ENCODE measurements around the gene RAB11FIP2. TPM values are rescaled to one million over a fixed set of nuclear protein-coding genes. Genes with fewer than 3 reads are reported as not detected.
A peak's percentile ranks its signal among the peaks of the same experiment; 100 is the strongest.

The RAB11FIP2 gene
- total and polyA plus RNA-seq, 7 donors, result 1.4 to 166 (median 40.3) TPM

DNA sequence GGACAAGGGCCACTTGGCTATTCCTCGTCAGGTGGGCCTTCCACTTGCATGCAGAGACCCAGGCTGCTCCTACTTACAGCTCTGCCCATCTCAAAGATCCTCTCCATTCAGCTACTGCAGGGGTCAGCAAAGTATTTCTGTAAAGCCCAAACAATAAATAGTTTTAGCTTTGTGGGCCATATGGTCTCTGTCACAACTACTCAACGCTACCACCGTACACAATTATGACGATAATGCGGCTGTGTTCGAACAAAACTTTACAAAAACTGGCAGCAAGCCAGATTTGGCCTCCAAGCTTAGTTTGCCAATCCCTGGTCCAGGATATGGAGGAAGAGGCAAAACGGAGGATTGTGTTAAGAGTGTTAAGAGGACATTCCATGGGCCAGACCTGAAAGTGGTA is 12.8 kb downstream of the RAB11FIP2 start:
- Histone ChIP-seq H3K36me3 (peaks cover 0 to 13% (median 0%) of the 10 kb centered on the region in 4 donors), H3K4me1 (peaks cover 0 to 45% (median 30%) of the 10 kb centered on the region in 4 donors), H3K4me3 (no peak overlapping the region), H3K27ac (no peak overlapping the region), H3K27me3 (no peaks in the 10 kb centered on the region), H3K9me3 (no peaks in the 10 kb centered on the region)
- TF ChIP-seq POLR2AphosphoS5 (IDR thresholded peaks at IDR 0.05) (peak in 1 of 4 donors; percentile 15), EP300 (IDR thresholded peaks at IDR 0.05) (no peak)
- 76% methylated on average over 7 of the region's 7 CpGs for WGBS, 2 donors
- no peak for DNase-seq
- intact Hi-C loops (cut with DNase I), result no loop called here

- H3K36me3 ChIP-seq, result peaks cover 0 to 13% (median 0%) of the 10 kb centered on the region in 4 donors
- no peak overlapping the region for H3K27ac ChIP-seq
- TF ChIP-seq POLR2AphosphoS5 (IDR thresholded peaks at IDR 0.05) (no peak), POLR2A (IDR thresholded peaks at IDR 0.05) (no peak), EP300 (IDR thresholded peaks at IDR 0.05) (no peak)
- intact Hi-C loops (cut with DNase I), result no loop called here
- H3K9me3 ChIP-seq, result no peaks in the 10 kb centered on the region
- no peak overlapping the region for H3K4me3 ChIP-seq
- H3K4me1 ChIP-seq, result peaks cover 0 to 45% (median 30%) of the 10 kb centered on the region in 4 donors
- 96% methylated on average over 4 of the region's 4 CpGs for WGBS, 2 donors
- DNase-seq, result no peak
- no peaks in the 10 kb centered on the region for H3K27me3 ChIP-seq
Measured at GRCh38 chr10:118032564-118032963, 14.2 kb downstream of the RAB11FIP2 start.

DNA sequence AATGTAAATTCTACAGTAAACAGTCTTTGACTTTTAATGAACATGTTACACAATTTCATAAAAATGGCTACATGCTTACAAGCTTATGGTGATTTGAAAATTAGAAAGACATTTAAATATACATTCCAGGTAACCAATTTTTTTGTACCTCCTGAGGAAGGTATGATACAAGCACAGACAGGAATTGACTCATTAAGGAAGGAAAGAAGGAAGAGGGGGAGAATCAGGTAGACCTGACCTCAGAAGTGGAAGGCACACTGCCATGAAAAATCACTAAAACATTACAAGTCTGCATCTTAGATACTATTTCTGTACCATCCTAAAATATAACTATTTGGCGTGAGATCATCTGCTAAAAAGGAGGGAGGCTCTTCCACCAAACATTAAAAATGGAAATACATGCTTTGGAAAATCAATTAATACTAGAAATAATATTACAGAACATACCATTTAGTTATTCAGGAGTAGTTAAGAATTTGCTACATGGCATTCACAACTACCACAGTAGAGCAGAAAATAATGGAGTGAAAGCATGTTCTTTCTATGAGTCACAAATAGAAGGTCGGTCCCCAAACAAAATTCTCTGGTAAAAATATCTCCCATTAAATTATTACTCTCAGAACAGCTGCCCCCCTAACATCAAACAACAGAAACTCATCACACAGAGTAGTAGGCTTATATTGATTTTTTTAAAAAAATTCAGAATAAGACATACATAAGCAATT is 15.2 kb downstream of the RAB11FIP2 start:
- no peaks in the 10 kb centered on the region for H3K27me3 ChIP-seq
- DNase-seq, result no peak
- H3K4me1 ChIP-seq, result peaks cover 0 to 39% (median 26%) of the 10 kb centered on the region in 4 donors
- H3K4me3 ChIP-seq, result no peak overlapping the region
- WGBS, 2 donors, result 93 to 95% methylated on average over 2 of the region's 2 CpGs
- H3K9me3 ChIP-seq, result no peaks in the 10 kb centered on the region
- no peak overlapping the region for H3K27ac ChIP-seq
- TF ChIP-seq, protein P1, sequence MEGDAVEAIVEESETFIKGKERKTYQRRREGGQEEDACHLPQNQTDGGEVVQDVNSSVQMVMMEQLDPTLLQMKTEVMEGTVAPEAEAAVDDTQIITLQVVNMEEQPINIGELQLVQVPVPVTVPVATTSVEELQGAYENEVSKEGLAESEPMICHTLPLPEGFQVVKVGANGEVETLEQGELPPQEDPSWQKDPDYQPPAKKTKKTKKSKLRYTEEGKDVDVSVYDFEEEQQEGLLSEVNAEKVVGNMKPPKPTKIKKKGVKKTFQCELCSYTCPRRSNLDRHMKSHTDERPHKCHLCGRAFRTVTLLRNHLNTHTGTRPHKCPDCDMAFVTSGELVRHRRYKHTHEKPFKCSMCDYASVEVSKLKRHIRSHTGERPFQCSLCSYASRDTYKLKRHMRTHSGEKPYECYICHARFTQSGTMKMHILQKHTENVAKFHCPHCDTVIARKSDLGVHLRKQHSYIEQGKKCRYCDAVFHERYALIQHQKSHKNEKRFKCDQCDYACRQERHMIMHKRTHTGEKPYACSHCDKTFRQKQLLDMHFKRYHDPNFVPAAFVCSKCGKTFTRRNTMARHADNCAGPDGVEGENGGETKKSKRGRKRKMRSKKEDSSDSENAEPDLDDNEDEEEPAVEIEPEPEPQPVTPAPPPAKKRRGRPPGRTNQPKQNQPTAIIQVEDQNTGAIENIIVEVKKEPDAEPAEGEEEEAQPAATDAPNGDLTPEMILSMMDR (IDR thresholded peaks at IDR 0.05), result no peak
- TF ChIP-seq POLR2AphosphoS5 (IDR thresholded peaks at IDR 0.05) (no peak), POLR2A (IDR thresholded peaks at IDR 0.05) (no peak), EP300 (IDR thresholded peaks at IDR 0.05) (no peak)
- intact Hi-C loops (cut with DNase I), result no loop called here
- H3K36me3 ChIP-seq, result peaks cover 0 to 13% (median 0%) of the 10 kb centered on the region in 4 donors

- intact Hi-C loops (cut with DNase I), result no loop called here
- H3K4me1 ChIP-seq, result peaks cover 0 to 14% (median 9%) of the 10 kb centered on the region in 4 donors
Measured at GRCh38 chr10:118028619-118029018, 18.1 kb downstream of the RAB11FIP2 start.

DNA sequence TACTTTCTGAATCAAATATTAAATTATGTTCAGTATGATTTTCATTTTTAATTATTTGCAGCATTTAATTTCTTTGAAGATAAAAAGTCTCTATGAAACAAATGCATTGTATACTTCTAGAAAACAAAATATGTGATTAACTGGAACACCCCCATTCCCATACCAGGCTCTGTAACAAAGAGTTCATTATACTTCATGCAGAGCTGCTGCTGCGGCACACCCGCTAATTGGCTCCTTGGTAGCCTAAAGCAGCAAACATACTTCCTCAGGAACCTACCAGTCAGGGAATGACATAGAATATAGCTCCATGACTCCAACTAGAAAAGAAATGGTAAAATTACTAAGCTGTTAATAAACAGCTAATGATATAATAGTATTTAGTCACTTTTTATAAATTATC is 19.3 kb downstream of the RAB11FIP2 start:
- 91 to 97% methylated on average over 2 of the region's 2 CpGs for WGBS, 2 donors
- Histone ChIP-seq H3K4me1 (peaks cover 0 to 13% (median 9%) of the 10 kb centered on the region in 4 donors), H3K36me3 (peaks cover 0 to 3% (median 0%) of the 10 kb centered on the region in 4 donors), H3K4me3 (no peak overlapping the region), H3K27me3 (no peaks in the 10 kb centered on the region), H3K27ac (no peak overlapping the region), H3K9me3 (no peaks in the 10 kb centered on the region)
- TF ChIP-seq POLR2A (IDR thresholded peaks at IDR 0.05), result no peak
- TF ChIP-seq, protein P1 (IDR thresholded peaks at IDR 0.05), result no peak
- no peak for TF ChIP-seq POLR2AphosphoS5 (IDR thresholded peaks at IDR 0.05)
- TF ChIP-seq EP300 (IDR thresholded peaks at IDR 0.05), result no peak
- DNase-seq, result no peak
- intact Hi-C loops (cut with DNase I), result no loop called here

More at GRCh38 chr10:118028619-118029018, 18.1 kb downstream of the RAB11FIP2 start:
- Histone ChIP-seq H3K36me3 (peaks cover 0 to 9% (median 0%) of the 10 kb centered on the region in 4 donors), H3K4me3 (no peak overlapping the region), H3K9me3 (no peaks in the 10 kb centered on the region), H3K27ac (no peak overlapping the region), H3K27me3 (no peaks in the 10 kb centered on the region)
- TF ChIP-seq POLR2AphosphoS5 (IDR thresholded peaks at IDR 0.05), result no peak
- TF ChIP-seq EP300 (IDR thresholded peaks at IDR 0.05), result no peak
- TF ChIP-seq POLR2A (IDR thresholded peaks at IDR 0.05), result no peak
- TF ChIP-seq, protein P1 (IDR thresholded peaks at IDR 0.05), result no peak
- DNase-seq, result no peak
